K562 (cell line): ENCODE data around the gene PPP1R13L. TPM values are rescaled to one million over a fixed set of nuclear protein-coding genes. Genes with fewer than 3 reads are reported as not detected.
A peak's percentile ranks its signal among the peaks of the same experiment; 100 is the strongest.

Experiments
- ARHGAP35 ChIP-seq: fragments of 450-650 bp; IDR thresholded peaks from 2 replicates; pipeline ENCODE4 v1.6.1; 2018; ENCODE audit not compliant: partially characterized antibody
- ARID2 ChIP-seq: fragments of 450-650 bp; IDR thresholded peaks from 2 replicates; pipeline ENCODE4 v1.6.1; 2017; ENCODE audit warnings: antibody characterized with exemption, mild to moderate bottlenecking
- ETS2 ChIP-seq: IDR thresholded peaks from 2 replicates; pipeline ENCODE4 v1.6.1; 2016; ENCODE audit warnings: borderline replicate concordance, missing genetic modification characterization, mild to moderate bottlenecking, moderate library complexity, missing compliant biosample characterization; ENCODE audit not compliant: poor library complexity, severe bottlenecking
- HOXB6 ChIP-seq: fragments of 250-450 bp; sonication (Bioruptor Pico); IDR thresholded peaks from 2 replicates; pipeline ENCODE4 v1.5.1; 2022; ENCODE audit warnings: mild to moderate bottlenecking, borderline replicate concordance
- KLF16 ChIP-seq: IDR thresholded peaks from 2 replicates; pipeline ENCODE4 v1.6.1; 2016; ENCODE audit warnings: antibody characterized with exemption
- LARP7 ChIP-seq: fragments of 450-650 bp; IDR thresholded peaks from 2 replicates; pipeline ENCODE4 v1.6.1; 2016
- NR1H2 ChIP-seq: sonication (generic); formaldehyde crosslinking; IDR thresholded peaks from 2 replicates; pipeline ENCODE4 v1.4.0; 2020; ENCODE audit warnings: mild to moderate bottlenecking, missing genetic modification reagents
- RBM39 ChIP-seq: fragments of 200-400 bp; formaldehyde crosslinking; optimal IDR thresholded peaks from 2 replicates; pipeline ENCODE3; 2018; ENCODE audit warnings: low read depth, low read length
- TCF7 ChIP-seq: sonication (generic); IDR thresholded peaks from 2 replicates; pipeline ENCODE4 v1.6.1; 2016; ENCODE audit warnings: antibody characterized with exemption, borderline replicate concordance
- U2AF1 ChIP-seq: fragments of 200-400 bp; formaldehyde crosslinking; optimal IDR thresholded peaks from 2 replicates; pipeline ENCODE3; 2017; ENCODE audit warnings: mild to moderate bottlenecking, low read depth, low read length, moderate library complexity
- polyA plus RNA-seq, 8 experiments: library from polyadenylated mRNA; depleted of rRNA in 4 of 8; stranded (reverse) in 5 of 8; unstranded in 3 of 8; fragments of >200 nt; fragmentation: Nextera tagmentation in 2 of 8; fragmentation: Illumina TruSeq in 1 of 8; extraction: Ambion mirVana in 2 of 8; extraction: Trizol in 1 of 8; gene quantifications; 2 replicates each; pipeline versions ENCODE4 v1.2.1 to v1.2.3, GENCODE V29; 2011 to 2014; ENCODE audit warnings: inconsistent platforms in 1 of 8, missing spikeins in 1 of 8
- total RNA-seq, 7 experiments: library from RNA; depleted of rRNA in 6 of 7; stranded (reverse); fragments of >200 nt in 6 of 7; fragmentation: Illumina TruSeq in 2 of 7; extraction: Trizol in 2 of 7; gene quantifications; 2 replicates each; pipeline versions ENCODE4 v1.2.1 to v1.2.3, GENCODE V29; 2011 to 2021; ENCODE audit warnings: low replicate concordance in 1 of 7
- TF ChIP-seq, protein P1 (sequence below): fragments of 250-450 bp; sonication (Bioruptor Pico); IDR thresholded peaks from 2 replicates; pipeline ENCODE4 v1.4.0; 2020; ENCODE audit warnings: mild to moderate bottlenecking, moderate library complexity, borderline replicate concordance
- TF ChIP-seq, protein P2 (sequence below), 2 experiments: IDR thresholded peaks; 2 replicates each; pipeline ENCODE4 v1.6.1; 2012; ENCODE audit warnings: improper control_type of control experiment in 2 of 2, low read depth in 2 of 2, low read length in 2 of 2, borderline replicate concordance in 1 of 2
- TF ChIP-seq, protein P3 (sequence below): fragments of 450-650 bp; IDR thresholded peaks from 2 replicates; pipeline ENCODE4 v1.6.1; 2016; ENCODE audit warnings: antibody characterized with exemption
- TF ChIP-seq, protein P4 (sequence below): sonication (generic); formaldehyde crosslinking; IDR thresholded peaks from 2 replicates; pipeline ENCODE4 v1.8.0; 2023; ENCODE audit warnings: mild to moderate bottlenecking, missing genetic modification reagents

Gene PPP1R13L
- total and polyA plus RNA-seq, 9 of the 15 experiments (the other 6 are each of a cell fraction or from before 2014, with no cell fraction given): 0.32 to 6.7 (median 2.0) TPM

DNA sequence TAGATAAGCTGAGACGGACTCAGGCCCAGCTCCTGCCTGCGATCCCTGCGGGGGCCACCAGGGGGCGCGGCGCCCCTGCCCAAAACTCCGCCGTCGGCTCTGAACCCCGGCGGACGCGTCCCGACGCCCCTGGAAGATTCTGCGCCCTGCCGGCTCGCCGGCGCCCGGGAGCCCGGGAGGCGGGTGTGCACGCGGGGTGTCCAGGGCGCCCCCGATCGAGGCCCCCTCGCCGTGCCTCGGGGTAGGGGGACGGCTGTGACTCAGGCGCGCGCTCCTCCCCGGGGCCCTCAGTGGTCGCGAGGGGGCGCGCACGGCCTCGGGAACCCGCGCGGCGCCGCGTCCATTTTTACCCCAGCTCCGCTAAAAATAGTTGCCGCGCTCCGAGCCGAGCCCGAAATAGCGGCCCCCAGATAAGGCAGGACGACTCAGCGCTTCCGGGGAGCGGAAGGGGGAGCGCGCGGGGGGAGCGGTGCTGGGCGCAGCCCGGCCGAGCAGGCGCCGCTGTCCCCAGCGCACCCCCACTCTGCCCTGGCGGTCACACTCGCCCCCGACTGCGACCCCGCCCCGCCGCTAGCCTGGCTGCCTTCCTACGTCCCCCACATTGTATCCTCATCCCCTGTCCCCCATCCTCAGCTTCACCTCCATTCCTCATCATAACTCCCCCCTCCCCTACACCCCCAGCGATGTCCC is 34.8 kb upstream of the PPP1R13L start (continued):
- TF ChIP-seq, protein P1, sequence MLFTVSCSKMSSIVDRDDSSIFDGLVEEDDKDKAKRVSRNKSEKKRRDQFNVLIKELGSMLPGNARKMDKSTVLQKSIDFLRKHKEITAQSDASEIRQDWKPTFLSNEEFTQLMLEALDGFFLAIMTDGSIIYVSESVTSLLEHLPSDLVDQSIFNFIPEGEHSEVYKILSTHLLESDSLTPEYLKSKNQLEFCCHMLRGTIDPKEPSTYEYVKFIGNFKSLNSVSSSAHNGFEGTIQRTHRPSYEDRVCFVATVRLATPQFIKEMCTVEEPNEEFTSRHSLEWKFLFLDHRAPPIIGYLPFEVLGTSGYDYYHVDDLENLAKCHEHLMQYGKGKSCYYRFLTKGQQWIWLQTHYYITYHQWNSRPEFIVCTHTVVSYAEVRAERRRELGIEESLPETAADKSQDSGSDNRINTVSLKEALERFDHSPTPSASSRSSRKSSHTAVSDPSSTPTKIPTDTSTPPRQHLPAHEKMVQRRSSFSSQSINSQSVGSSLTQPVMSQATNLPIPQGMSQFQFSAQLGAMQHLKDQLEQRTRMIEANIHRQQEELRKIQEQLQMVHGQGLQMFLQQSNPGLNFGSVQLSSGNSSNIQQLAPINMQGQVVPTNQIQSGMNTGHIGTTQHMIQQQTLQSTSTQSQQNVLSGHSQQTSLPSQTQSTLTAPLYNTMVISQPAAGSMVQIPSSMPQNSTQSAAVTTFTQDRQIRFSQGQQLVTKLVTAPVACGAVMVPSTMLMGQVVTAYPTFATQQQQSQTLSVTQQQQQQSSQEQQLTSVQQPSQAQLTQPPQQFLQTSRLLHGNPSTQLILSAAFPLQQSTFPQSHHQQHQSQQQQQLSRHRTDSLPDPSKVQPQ (CRISPR knock-in tag): no peak
- TF ChIP-seq U2AF1 (peak; percentile 79), ETS2 (tag) (peak; percentile 75), KLF16 (no peak; the same call in 1 of the 2 replicates), LARP7 (no peak), TCF7 (peak; percentile 77), NR1H2 (CRISPR knock-in tag) (no peak), ARID2 (peak; percentile 49; the same call in 1 of the 2 replicates), RBM39 (no peak), HOXB6 (CRISPR knock-in tag) (no peak), ARHGAP35 (no peak)
- TF ChIP-seq, protein P2, sequence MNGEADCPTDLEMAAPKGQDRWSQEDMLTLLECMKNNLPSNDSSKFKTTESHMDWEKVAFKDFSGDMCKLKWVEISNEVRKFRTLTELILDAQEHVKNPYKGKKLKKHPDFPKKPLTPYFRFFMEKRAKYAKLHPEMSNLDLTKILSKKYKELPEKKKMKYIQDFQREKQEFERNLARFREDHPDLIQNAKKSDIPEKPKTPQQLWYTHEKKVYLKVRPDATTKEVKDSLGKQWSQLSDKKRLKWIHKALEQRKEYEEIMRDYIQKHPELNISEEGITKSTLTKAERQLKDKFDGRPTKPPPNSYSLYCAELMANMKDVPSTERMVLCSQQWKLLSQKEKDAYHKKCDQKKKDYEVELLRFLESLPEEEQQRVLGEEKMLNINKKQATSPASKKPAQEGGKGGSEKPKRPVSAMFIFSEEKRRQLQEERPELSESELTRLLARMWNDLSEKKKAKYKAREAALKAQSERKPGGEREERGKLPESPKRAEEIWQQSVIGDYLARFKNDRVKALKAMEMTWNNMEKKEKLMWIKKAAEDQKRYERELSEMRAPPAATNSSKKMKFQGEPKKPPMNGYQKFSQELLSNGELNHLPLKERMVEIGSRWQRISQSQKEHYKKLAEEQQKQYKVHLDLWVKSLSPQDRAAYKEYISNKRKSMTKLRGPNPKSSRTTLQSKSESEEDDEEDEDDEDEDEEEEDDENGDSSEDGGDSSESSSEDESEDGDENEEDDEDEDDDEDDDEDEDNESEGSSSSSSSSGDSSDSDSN (IDR thresholded peaks at IDR 0.05; ENCODE audit: borderline replicate concordance in 1 of 2, low read depth in 2 of 2, low read length in 2 of 2): peak; percentile 49 to 90; a peak in 3 of 4 replicates
- TF ChIP-seq, protein P3, sequence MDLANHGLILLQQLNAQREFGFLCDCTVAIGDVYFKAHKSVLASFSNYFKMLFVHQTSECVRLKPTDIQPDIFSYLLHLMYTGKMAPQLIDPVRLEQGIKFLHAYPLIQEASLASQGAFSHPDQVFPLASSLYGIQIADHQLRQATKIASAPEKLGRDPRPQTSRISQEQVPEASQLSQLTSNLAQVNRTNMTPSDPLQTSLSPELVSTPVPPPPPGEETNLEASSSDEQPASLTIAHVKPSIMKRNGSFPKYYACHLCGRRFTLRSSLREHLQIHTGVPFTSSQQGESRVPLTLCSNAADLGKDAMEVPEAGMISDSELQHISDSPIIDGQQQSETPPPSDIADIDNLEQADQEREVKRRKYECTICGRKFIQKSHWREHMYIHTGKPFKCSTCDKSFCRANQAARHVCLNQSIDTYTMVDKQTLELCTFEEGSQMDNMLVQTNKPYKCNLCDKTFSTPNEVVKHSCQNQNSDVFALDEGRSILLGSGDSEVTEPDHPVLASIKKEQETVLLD: no peak
- TF ChIP-seq, protein P4, sequence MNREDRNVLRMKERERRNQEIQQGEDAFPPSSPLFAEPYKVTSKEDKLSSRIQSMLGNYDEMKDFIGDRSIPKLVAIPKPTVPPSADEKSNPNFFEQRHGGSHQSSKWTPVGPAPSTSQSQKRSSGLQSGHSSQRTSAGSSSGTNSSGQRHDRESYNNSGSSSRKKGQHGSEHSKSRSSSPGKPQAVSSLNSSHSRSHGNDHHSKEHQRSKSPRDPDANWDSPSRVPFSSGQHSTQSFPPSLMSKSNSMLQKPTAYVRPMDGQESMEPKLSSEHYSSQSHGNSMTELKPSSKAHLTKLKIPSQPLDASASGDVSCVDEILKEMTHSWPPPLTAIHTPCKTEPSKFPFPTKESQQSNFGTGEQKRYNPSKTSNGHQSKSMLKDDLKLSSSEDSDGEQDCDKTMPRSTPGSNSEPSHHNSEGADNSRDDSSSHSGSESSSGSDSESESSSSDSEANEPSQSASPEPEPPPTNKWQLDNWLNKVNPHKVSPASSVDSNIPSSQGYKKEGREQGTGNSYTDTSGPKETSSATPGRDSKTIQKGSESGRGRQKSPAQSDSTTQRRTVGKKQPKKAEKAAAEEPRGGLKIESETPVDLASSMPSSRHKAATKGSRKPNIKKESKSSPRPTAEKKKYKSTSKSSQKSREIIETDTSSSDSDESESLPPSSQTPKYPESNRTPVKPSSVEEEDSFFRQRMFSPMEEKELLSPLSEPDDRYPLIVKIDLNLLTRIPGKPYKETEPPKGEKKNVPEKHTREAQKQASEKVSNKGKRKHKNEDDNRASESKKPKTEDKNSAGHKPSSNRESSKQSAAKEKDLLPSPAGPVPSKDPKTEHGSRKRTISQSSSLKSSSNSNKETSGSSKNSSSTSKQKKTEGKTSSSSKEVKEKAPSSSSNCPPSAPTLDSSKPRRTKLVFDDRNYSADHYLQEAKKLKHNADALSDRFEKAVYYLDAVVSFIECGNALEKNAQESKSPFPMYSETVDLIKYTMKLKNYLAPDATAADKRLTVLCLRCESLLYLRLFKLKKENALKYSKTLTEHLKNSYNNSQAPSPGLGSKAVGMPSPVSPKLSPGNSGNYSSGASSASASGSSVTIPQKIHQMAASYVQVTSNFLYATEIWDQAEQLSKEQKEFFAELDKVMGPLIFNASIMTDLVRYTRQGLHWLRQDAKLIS (CRISPR knock-in tag): no peak; the same call in 1 of the 2 replicates
